ENCODE results near the gene PCDHGA4.

DNA sequence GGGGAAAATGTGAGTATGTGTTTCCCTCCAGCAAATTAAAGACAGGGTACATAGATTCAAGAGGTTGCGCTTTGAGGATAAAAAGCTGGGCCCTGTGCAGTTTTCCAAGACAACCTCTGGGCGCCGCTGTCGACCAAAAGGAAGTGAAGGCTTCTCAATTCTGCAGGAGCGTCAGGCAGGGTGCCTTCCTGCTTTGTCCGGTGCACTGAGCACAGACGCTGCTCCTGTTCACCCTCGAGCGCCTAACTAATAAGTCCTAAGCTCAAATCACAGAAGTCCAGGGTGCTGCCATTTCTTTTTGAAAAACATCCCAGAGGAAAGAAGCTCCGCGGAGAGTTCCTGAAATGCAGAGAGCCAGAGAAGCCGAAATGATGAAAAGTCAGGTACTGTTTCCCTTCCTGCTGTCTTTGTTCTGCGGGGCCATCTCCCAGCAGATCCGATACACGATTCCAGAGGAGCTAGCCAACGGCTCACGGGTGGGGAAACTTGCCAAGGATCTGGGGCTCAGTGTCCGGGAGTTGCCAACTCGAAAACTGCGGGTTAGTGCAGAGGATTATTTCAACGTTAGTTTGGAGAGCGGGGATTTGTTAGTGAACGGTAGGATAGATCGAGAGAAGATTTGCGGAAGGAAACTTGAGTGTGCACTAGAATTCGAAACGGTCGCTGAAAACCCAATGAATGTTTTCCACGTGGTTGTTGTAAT is 4.8 kb upstream of the PCDHGA4 start, which contains the start of gene PCDHGB1:
- TF ChIP-seq TAF1 (IDR thresholded peaks at IDR 0.05; ENCODE audit: low read depth, low read length) (no peak), POLR2A (IDR thresholded peaks at IDR 0.05; ENCODE audit: low read depth, low read length) (no peak), POLR2AphosphoS5 (IDR thresholded peaks at IDR 0.05; ENCODE audit: low read depth, low read length) (no peak), SPI1 (IDR thresholded peaks at IDR 0.05; ENCODE audit: low read depth, low read length) (no peak), PAX5 (IDR thresholded peaks at IDR 0.05; ENCODE audit: insufficient read depth, low read length, severe bottlenecking) (no peak)

Data from GM12891 (cell line).